Measurements from ENCODE around the gene QRICH2.
"Not testable (repeated sequence)": the region's sequence is repeated elsewhere in the genome, so short reads cannot be mapped to it uniquely, and the experiment has no call there.

QRICH2 gene

DNA sequence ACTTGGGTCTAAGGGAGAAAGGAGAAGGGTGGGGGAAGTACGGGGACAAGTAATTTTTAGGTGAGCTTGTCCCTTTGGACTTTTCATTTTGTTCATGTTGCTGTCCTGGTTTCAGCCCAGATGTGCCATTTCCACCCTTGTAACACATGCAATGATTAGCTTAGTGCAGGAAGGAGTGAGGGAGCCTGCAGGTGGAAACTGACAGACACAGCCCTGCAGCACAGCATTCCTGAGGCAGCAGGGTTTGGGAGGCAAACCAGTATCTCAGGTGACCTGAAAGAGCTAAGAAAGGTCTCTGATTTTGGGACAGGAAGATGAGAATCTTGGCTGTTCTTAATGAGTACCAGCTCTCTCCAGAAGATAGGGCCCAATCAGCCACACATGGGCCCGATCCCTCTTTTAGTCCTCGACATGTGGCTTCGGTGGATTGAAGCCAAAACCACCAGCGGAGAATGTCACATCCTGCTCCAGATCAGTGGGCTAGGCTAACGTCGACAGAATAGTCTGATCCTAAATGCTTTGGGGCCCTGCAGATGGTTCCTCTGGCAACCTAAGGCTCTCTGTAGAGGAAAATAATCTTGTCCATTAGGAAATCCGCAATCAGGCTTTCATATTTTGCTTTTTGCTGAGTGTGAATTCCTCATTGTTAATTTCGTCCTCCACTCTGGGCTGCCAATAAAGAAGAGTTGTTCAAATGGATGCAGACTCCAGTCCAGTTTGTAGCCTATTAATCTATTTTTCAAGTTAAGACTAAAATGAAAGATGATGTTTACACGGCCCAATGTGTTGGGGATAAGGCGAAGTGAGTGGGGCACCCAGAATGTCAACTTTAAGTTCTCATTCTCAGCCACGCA lies 64.0 kb downstream of the QRICH2 start:
- no peak for TF ChIP-seq ZNF274 (IDR thresholded peaks at IDR 0.05; ENCODE audit: low read depth, low read length)
- H3K4me3 ChIP-seq (ENCODE audit: low read length) = no peak overlapping the region

DNA sequence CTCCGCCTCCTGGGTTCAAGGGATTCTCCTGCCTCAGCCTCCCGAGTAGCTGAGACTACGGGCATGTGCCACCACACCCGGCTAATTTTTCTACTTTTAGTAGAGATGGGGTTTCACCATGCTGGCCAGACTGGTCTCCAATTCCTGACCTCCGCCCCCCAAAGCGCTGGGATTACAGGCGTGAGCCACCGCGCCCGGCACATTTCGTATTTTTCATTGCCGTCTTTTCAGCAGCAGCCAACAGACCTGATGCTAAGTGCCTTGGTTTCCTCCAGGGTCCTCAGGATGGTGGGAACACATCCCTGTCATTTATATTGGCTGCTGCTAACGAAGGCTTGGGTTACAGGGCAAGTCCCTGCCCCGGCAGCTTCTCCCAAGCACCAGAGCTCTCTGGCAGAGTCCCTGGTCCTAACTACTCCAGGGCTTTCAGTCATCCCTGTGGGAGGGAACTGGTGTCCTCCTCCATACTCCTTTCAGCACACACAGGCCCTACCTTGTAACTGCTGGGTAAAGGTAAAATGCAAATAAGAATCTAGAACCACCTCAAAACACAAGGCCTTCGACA lies 66.3 kb downstream of the QRICH2 start:
- no peak overlapping the region for H3K4me3 ChIP-seq (ENCODE audit: low read length)
- TF ChIP-seq ZNF274 (IDR thresholded peaks at IDR 0.05; ENCODE audit: low read depth, low read length) = no peak

DNA sequence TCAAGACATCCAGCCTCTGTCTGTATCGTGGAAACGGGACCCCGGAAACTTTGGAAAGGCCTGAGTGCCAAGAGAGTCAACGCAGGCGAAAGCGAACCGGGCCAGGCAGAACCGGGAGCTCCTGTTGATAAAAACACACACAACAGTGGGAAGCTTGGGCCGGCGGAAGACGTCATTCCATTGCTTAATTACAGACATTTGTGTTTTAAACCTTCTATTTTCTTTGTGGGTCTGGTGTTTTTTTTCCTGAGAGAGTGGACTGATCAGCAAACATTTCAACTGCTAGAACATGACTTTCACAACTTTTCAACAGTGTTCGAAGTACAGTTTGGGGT lies 66.9 kb downstream of the QRICH2 start:
- TF ChIP-seq ZNF274 (IDR thresholded peaks at IDR 0.05; ENCODE audit: low read depth, low read length) = no peak
- peak overlapping the region; percentile 60; the same call in 1 of the 2 replicates for H3K4me3 ChIP-seq (ENCODE audit: low read length)

DNA sequence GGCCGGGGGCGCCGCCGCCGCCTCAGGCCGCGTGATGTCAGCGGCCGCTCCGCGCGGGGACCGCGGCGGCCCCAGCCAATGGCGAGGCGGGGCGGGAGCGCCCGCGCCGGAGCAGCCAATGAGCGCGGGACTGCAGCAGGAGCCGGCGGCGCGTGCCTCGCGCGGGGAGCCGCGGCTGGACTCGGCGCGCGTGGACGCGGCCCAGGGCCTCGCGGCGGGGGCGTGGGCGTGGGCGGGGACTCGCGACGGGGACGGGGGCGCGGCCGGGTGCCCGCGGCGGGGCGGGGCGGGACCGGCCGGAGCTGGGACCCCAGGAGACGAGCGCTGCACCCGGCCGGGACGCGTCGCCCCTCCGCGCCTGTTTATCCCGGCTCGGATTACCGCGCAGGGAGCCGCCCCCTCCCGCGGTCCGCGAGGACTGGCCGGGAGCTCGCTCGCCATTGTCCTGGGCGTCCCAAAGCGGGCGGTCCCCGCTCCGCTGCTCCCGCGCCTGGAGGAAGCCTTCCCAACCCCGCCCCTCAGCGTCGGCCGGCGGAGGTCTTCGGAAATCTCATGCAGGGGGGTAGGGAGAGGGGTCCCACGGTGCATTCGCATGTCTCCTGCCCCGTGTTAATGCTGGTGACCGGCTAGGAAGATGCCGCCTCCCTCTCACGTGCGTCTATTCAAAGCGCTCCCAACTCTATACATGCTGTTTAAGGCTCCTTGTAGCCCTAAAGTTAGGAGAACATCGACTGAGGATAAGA lies 67.4 kb downstream of the QRICH2 start, which contains the start of gene RNF157:
RNF157 (minus strand) TSS at position 33 of the 743 bp plus-strand sequence. CDS start 253 bp downstream, outside the sequence.
- no peak for TF ChIP-seq ZNF274 (IDR thresholded peaks at IDR 0.05; ENCODE audit: low read depth, low read length)
- peak within 1 kb of the TSS; percentile 73; the same call in 1 of the 2 replicates for H3K4me3 ChIP-seq (ENCODE audit: low read length)

DNA sequence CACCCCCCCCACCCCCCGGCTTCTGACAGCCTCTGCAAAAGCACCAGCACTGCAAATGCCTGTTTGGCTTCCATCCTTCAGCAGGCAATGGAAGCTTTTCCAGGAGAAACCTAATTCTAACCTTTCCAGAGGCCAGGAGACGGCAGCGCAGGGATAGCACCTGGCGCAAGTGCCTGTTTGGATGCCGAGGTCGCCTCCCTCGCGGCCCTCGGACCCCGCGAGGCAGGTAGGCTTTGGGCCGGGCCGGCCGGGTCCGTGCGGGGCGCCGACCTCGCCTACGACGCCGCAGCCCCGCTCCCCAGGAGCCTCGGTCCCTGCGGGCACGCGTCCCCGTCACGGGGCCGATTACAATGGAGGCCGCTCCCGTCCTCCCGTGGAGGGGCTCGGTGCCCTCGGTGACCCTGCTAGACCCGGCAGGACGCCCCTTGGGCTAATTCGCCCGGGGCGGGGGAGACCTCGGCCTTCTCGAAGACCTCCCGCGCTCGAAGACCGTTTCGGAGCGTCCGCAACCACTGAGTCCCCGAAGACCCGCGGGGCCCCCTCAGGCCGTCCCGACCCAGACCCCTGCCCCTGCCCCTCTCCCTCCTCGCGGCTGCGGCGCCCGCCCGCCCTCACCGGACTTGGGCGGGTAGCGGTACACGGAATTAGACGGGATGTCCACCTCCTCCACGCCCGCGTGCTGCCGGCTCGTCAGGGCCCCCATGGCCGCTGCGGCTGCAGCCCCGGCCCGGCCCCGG lies 68.4 kb downstream of the QRICH2 start:
- H3K4me3 ChIP-seq (ENCODE audit: low read length) = peak overlapping the region; percentile 73; the same call in 1 of the 2 replicates
- TF ChIP-seq ZNF274 (IDR thresholded peaks at IDR 0.05; ENCODE audit: low read depth, low read length) = no peak

DNA sequence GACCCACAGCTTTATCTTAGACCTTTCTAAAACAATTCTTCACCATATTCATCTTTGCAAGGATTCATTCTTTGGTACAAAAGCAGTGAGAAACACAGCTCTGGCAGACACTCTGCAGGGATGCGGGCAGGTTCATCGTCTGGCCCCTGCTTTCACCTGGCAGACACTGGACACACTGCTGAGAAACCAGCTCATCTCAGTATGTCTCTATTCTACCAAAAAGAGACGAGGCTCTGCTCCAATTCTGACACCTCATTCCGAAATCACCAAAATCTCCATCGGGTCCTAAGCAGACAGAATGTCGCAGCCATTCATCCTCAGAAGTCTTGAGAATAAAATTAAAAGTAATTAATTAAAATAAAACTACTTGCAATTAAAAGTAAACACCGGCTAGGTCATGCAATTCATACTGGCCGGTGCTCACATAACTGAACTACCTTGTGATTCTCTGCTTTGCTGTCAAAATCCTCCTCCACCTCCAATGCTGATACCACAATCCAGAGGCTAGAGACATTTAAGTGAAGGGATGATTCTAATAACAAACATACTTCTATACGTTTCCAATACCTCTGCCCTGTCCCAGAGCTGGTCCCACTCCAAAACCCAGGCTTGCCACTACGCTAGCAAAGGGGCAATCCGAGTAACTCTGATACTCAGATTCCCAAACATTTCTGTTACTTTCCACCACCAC lies 69.1 kb downstream of the QRICH2 start:
- H3K4me3 ChIP-seq (ENCODE audit: low read length) = peak overlapping the region; percentile 73; the same call in 1 of the 2 replicates

DNA sequence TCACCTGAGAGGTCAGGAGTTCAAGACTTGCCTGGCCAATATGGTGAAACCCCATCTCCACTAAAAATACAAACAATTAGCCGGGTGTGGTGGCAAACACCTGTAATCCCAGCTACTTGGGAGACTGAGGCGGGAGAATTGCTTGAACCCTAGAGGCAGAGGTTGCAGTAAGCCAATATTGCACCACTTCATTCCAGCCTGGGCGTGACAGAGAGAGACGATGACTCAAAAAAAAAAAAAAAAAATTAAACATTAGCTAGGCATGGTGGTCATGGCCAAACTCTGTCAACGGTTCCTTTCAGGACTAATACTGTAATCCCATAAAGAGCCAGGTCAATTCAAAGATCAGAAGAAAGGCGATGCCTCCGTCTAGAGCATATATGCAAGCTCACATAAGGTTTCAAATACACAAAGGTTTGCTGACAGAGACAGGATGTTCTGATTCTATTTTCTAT lies 70.2 kb downstream of the QRICH2 start:
- no peak overlapping the region for H3K4me3 ChIP-seq (ENCODE audit: low read length)
- TF ChIP-seq ZNF274 (IDR thresholded peaks at IDR 0.05; ENCODE audit: low read depth, low read length) = no peak

More for the DNA sequence above, 69.1 kb downstream of the QRICH2 start:
- TF ChIP-seq ZNF274 (IDR thresholded peaks at IDR 0.05; ENCODE audit: low read depth, low read length) = no peak

DNA sequence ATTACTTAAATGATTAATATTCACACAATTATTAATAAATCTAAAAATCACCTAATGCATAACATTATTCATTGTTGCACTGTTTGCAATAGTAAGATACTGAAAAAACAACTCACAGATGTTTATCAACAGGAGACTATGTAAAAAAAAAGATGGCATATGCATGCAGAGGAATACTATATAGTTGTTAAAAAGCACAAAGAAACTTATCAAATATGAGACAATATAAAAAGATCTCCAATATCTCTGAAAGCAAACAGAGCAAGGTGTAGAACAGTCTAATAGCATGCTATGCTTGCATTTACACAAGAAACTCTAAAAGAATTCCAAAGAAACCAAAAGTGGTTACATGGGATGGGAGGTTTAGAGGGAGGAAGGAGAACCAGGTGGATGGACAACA lies 71.5 kb downstream of the QRICH2 start:
- no peak for TF ChIP-seq ZNF274 (IDR thresholded peaks at IDR 0.05; ENCODE audit: low read depth, low read length)
- no peak overlapping the region for H3K4me3 ChIP-seq (ENCODE audit: low read length)

DNA sequence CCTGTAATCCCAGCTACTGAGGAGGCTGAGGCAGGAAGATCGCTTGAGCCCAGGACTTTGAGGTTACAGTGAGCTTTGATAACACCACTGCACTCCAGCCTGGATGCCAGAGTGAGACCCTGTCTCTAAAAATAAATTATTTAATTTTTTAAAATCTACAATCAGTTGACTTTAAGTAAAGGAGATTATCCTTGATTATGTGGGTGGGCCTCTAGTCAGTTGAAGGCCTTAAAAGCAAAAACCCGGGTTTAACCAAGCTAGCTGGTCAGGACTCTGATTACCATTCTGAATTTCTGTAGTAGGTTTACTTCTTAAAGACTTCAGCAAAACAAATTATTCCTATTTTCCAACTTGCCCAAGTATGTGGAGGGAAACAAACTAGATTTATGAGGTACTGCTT lies 72.2 kb downstream of the QRICH2 start:
- TF ChIP-seq ZNF274 (IDR thresholded peaks at IDR 0.05; ENCODE audit: low read depth, low read length) = no peak
- no peak overlapping the region for H3K4me3 ChIP-seq (ENCODE audit: low read length)

DNA sequence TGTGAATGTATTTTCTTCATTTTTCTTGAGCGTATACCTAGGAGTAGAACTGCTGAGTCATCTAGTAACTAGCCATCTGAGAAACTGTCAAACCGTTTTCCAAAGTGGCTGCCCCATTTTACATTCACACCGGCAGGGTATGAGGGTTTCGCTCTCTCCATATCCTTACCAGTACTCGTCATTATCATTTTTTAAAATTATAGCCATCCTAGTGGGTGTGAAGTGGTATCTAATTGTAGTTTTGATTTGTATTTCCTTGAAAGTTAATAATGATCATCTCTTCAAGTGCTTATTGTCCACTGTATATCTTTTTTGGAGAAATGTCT lies 73.8 kb downstream of the QRICH2 start:
- H3K4me3 ChIP-seq (ENCODE audit: low read length) = no peak overlapping the region
- no peak for TF ChIP-seq ZNF274 (IDR thresholded peaks at IDR 0.05; ENCODE audit: low read depth, low read length)

DNA sequence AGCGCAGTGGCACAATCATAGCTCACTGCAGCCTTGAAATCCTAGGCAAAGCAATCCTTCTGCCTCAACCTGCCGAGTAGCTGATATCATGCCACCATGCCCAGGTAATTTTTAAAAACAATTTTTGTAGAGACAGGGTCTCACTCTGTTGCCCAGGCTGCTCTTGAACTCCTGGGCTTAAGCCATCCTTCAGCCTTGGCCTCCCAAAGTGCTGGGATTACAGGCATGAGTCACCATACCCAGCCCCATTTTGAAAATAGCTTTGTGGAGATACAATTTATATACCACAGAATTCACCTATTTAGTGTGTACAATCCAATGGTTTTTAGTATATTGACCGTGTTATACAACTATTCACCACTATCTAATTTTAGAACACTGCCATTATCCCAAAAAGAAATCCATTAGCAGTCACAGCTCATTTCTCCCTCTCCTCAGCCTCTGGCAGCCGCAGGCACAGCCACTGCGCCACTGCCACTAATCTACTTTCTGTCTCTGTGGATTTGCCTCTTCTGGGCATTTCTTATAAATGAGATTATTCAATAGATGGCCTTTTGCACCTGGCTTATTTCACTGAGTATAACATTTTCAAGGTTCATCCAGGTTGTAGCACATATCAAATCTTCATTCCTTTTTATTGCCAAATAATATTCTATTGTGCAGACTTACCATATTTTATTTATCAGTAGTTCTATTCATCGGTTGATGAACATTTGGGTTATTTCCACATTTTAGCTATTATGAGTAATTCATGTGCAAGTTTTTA lies 74.3 kb downstream of the QRICH2 start:
- no peak for TF ChIP-seq ZNF274 (IDR thresholded peaks at IDR 0.05; ENCODE audit: low read depth, low read length)

DNA sequence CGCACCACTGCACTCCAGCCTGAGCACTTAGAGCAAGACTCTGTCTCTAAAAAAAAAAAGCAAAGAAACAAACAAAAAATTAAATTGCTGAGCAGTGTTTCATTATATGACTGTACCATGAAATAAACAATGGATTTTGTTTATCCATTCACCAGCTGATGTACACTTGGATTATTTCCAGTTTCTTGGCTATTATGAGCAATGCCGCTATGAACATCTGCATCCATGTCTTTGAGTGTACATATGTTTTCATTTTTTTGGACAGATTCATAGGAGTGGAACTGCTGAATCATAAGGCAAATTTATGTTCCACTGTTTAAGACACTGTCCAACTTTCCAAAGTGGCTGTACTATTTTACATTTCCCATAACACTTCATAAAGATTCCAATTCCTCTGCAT lies 75.7 kb downstream of the QRICH2 start:
- no peak for TF ChIP-seq ZNF274 (IDR thresholded peaks at IDR 0.05; ENCODE audit: low read depth, low read length)
- H3K4me3 ChIP-seq (ENCODE audit: low read length) = no peak overlapping the region

More for the DNA sequence above, 74.3 kb downstream of the QRICH2 start:
- H3K4me3 ChIP-seq (ENCODE audit: low read length) = no peak overlapping the region

DNA sequence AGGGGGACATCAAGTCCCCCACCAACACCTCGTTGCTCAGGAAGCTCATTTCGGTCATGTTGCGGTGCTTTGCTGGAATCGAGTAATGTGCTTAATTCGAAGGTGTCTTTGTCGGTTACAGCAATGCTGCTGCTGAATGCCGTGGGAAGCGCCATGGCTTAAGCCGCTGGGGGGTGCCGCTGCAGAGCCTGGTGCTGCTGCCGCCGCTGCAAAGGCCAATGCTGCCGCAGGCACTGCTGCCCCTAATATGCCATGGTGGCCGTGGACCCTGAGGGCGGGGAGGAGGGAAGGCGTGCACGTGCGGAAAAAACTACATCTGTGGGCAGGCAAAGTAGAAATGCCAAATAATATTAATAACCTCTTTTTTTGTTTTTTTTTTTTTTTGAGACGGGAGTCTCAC lies 81.3 kb downstream of the QRICH2 start:
- H3K4me3 ChIP-seq (ENCODE audit: low read length) = not testable (repeated sequence)

DNA sequence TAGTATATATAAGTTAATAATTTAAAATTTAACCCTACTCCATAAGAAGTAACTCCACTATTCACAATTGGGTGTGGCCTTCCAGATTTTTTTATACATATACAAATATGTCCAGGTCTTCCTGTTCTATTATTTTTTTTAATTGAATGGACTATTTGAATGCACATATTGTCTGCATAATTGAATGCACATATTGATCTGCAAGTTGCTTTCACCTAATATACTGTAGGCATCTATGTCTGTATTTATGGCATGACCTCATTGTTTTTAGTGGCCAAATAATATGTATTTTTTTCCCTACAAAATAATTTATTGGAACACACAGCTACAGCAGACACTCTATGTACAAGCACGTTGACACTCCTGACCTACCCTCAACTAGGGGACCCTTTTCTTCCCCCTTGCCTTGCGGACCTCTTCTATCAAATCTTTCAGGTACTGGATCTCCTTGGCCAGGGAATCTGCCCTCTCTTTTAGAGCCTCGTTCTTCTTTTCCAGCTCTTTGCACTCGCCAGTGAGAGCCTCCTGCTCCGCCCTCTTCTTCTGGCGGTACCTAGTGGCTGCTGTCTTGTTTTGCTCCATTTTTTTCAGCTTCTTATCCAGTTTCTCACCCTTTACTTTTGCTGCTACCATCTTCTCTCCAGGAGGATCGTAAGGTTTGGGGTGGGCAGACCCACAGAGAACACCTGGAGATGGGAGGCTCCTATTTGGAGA lies 82.5 kb downstream of the QRICH2 start:
- not testable (repeated sequence) for H3K4me3 ChIP-seq (ENCODE audit: low read length)

Measured in GM08714 (cell line).